Activated CD4-positive, alpha-beta T cell treated with anti-CD3 and anti-CD28 coated beads for 36 hours (primary cell): ENCODE data around the gene ARAP3. TPM values are rescaled to one million over a fixed set of nuclear protein-coding genes. Genes with fewer than 3 reads are reported as not detected.

Experiments used
- ATAC-seq: fragments of 200-7000 bp; cut with Tn5 transposase; one replicate; pipeline ENCODE4 v1.10.0; 2021; ENCODE audit warnings: mild to moderate bottlenecking, moderate library complexity
- CTCF ChIA-PET: fragments of 350-600 bp; sonication (Branson Sonifier 250); formaldehyde crosslinking; loops from one replicate; lab custom pipeline; 2021; ENCODE audit warnings: antibody characterized with exemption; lab: Charles Lee
- POLR2A ChIA-PET: fragments of 350-600 bp; sonication (Branson Sonifier 250); formaldehyde crosslinking; loops from one replicate; lab custom pipeline; 2021; ENCODE audit warnings: antibody characterized with exemption, inconsistent platforms; lab: Charles Lee
- DNase-seq: peaks from one replicate; pipeline ENCODE4 v3.0.0-alpha.2; 2020
- H3K27ac Mint-ChIP-seq: one replicate; pipeline ENCODE4 v1.8.0; 2021; ENCODE audit warnings: mixed read lengths
- H3K27me3 Mint-ChIP-seq: one replicate; pipeline ENCODE4 v1.8.0; 2021; ENCODE audit warnings: mixed read lengths
- H3K36me3 Mint-ChIP-seq: one replicate; pipeline ENCODE4 v1.8.0; 2021; ENCODE audit warnings: low read depth, mixed read lengths
- H3K4me1 Mint-ChIP-seq: one replicate; pipeline ENCODE4 v1.8.0; 2021; ENCODE audit warnings: mixed read lengths
- H3K4me3 Mint-ChIP-seq: one replicate; pipeline ENCODE4 v1.8.0; 2021; ENCODE audit warnings: mild to moderate bottlenecking, moderate library complexity, mixed read lengths
- H3K9me3 Mint-ChIP-seq: one replicate; pipeline ENCODE4 v1.8.0; 2021; ENCODE audit warnings: low read depth, mixed read lengths
- intact Hi-C, 2 experiments: fragments of 100-400 bp; cut with DNase I in 1 of 2; cut with micrococcal nuclease in 1 of 2; formaldehyde crosslinking; loops; one replicate each; pipeline versions ENCODE4 v1.14.2 to v1.15.1; 2022 to 2024; cut with DNase I, micrococcal nuclease
- total RNA-seq, 2 experiments: library from RNA; stranded (reverse); gene quantifications; one replicate each; pipeline ENCODE4 v1.2.3, GENCODE V29; 2021

Gene ARAP3
- total RNA-seq, 2 experiments from 2014 or later: 3.2 TPM

DNA sequence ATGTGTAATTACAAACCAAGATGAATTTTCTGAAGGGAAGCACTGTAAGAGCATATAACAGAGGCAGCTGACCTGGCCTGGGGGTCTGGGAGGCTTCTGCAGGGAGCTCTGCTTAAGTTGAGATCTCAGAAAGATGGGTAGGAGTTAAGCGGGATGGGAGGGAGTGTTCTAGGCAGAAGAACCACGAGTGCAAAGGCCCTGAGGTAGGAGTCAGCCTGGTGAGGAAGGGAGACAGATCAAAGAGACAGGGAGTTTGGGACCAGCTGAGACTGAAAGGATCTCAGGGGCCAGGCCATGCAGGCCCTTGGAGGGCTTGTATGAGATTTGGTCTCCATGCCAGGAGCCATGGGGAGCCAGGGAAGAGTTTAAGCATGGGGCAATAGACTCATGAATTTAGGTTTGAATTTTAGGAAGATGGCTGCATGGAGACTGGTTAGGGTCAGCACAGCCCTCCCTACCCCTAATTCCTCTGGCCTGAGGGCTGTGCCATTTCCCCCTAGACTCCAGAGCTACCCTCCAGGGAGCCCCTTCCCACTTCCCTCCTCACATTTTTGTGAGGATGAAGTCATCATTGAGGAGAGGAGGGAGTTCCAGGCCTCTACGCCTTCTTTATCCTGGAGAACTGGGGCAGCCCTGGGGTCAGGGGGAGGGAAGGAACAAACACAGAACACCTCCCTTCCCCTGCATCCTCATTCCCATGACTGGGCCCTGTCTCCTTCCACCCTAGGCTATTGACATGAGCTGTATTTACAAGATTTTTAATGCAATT lies 4.8 kb upstream of the ARAP3 start:
- no peaks in the 10 kb centered on the region for H3K36me3 Mint-ChIP-seq

DNA sequence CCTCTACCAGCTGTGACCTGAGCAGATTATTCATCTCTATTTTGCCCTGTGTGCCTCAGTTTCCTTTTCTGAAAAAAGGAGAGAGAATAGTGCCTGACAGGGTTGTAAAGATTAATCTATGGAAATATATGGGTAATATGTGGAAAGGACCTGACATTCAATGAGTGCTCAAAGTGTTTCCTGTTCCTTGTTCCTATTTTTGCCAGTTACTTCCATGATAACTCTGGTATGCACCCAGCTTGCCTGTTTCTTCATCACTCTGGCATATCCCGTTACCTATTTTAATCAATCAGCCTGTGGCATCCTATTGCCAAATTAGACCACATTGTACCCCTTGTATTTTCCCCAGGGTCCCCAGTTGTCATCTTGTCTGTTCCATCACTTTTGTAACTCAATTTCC lies 3.6 kb upstream of the ARAP3 start:
- Mint-ChIP-seq H3K27ac (no peak overlapping the region), H3K9me3 (no peaks in the 10 kb centered on the region), H3K36me3 (no peaks in the 10 kb centered on the region), H3K27me3 (peaks cover 5% of the 10 kb centered on the region), H3K4me1 (peaks cover 19% of the 10 kb centered on the region), H3K4me3 (no peak overlapping the region)
- no peak for DNase-seq
- ChIA-PET POLR2A (no interaction called here), CTCF (interaction anchor here (1.4 to 1.6 kb wide), 4 partner anchors 9 to 275 kb away, joined by 4 to 9 read pairs (median 4); no protein-coding TSS in a partner anchor)
- intact Hi-C loops: no loop called here
- no peak for ATAC-seq

More for the DNA sequence above, 4.8 kb upstream of the ARAP3 start:
- POLR2A ChIA-PET: no interaction called here
- DNase-seq (no peak), ATAC-seq (no peak)
- Mint-ChIP-seq H3K27me3 (peaks cover 2% of the 10 kb centered on the region), H3K9me3 (no peaks in the 10 kb centered on the region), H3K4me3 (no peak overlapping the region), H3K27ac (no peak overlapping the region), H3K4me1 (peaks cover 14% of the 10 kb centered on the region)
- CTCF ChIA-PET: interaction anchor here (0.6 to 1.6 kb wide), 4 partner anchors 16 to 553 kb away, joined by 3 to 8 read pairs (median 4); no protein-coding TSS in a partner anchor
- intact Hi-C loops: no loop called here

DNA sequence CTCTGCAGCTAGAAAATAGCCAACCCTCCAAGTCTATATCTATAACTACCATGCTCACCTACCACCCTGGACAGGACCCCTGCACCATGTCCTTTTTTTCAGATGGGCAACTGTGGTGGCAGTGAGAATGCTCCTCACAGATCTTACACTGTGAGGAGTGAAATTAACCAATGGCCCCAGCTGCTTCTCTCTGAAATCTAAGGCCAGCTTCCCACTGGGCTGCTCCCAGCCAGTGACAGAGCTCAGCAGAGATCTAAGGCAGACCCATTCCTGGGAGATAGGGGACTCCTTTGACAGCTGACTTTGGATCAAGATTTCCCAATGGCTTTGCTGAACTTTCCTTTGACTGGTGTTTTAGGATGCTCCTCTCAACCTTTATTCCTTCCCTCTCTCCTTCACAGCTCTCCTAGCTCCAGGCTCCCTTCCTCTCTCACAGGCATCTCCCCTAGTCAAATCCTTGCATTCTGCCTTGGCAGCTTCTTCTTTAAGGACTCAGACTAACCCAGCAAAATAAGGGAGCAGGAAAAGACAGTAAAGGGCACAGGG lies 1.6 kb upstream of the ARAP3 start:
- H3K4me1 Mint-ChIP-seq: peaks cover 19% of the 10 kb centered on the region
- peaks cover 3% of the 10 kb centered on the region for H3K27me3 Mint-ChIP-seq
- DNase-seq: no peak
- POLR2A ChIA-PET: interaction anchor here (0.7 kb wide), 1 partner anchor 580 kb away, joined by 4 read pairs; no protein-coding TSS in a partner anchor
- H3K36me3 Mint-ChIP-seq: no peaks in the 10 kb centered on the region
- ATAC-seq: no peak
- H3K27ac Mint-ChIP-seq: no peak overlapping the region
- no peak overlapping the region for H3K4me3 Mint-ChIP-seq
- intact Hi-C loops: no loop called here
- H3K9me3 Mint-ChIP-seq: no peaks in the 10 kb centered on the region
- CTCF ChIA-PET: interaction anchor here (0.6 to 4.1 kb wide), 15 partner anchors 10 to 1029 kb away, joined by 3 to 46 read pairs (median 5); partner anchors contain the start of genes PCDH1 and RNF14

DNA sequence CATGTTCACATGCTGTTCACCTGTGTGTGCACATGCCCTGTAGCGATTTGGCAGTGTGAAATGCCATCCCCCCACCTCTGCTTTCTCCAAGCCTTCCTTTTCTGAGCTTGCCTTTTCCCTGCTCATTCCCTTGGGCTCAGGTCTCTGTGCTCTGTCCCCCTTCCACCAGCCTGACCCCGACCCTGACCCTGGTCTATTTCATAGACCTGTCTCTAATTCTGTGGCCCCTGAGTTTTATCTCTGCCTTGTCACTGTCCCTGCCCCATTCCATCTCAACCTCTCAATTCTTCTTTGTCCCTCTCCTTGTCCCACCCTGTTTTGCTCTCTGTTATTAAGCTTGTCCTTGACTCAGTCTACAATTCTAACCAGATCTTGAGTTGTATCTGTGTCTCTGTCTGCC lies 735 bp downstream of the ARAP3 start:
- H3K27ac Mint-ChIP-seq: peak overlapping the region; percentile 62
- H3K36me3 Mint-ChIP-seq: no peaks in the 10 kb centered on the region
- no peaks in the 10 kb centered on the region for H3K9me3 Mint-ChIP-seq
- ChIA-PET POLR2A (interaction anchor here (0.6 kb wide), 1 partner anchor 168 kb away, joined by 3 read pairs; no protein-coding TSS in a partner anchor), CTCF (interaction anchor here (0.8 to 4.1 kb wide), 3 partner anchors 12 to 198 kb away, joined by 3 to 46 read pairs (median 12); partner anchors contain the start of gene PCDH1)
- H3K4me3 Mint-ChIP-seq: peak overlapping the region; percentile 34
- intact Hi-C loops: no loop called here
- no peak for DNase-seq
- ATAC-seq: no peak
- H3K27me3 Mint-ChIP-seq: peaks cover 3% of the 10 kb centered on the region
- peaks cover 19% of the 10 kb centered on the region for H3K4me1 Mint-ChIP-seq

DNA sequence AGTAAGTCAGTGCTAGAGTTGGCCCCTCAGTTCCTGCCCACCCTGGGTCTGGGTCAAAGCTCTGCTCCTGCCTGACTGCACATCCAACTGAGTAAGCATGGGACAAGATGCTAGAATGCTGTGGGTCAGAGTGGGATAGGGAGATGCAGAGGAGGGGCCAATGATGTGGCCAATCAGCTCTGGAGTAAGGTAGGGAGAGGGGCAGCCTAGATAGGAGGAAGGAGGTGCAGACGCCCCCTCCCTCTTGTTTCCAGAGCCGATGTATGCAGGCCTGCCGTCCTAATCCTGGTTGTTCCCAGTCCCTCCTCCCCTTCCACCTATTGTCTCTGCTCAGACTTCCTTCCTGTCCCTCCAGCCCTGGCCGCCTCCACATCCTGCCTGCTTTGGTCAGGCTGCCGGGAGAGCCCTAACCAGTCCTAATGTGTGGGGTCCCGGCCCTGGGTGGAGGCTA lies 1.3 kb downstream of the ARAP3 start:
- no peak overlapping the region for H3K27ac Mint-ChIP-seq
- ChIA-PET CTCF (interaction anchor here (0.8 to 4.1 kb wide), 3 partner anchors 11 to 199 kb away, joined by 3 to 46 read pairs (median 12); partner anchors contain the start of gene PCDH1), POLR2A (no interaction called here)
- H3K4me3 Mint-ChIP-seq: no peak overlapping the region
- peaks cover 3% of the 10 kb centered on the region for H3K27me3 Mint-ChIP-seq
- H3K9me3 Mint-ChIP-seq: no peaks in the 10 kb centered on the region
- no peak for DNase-seq
- H3K36me3 Mint-ChIP-seq: no peaks in the 10 kb centered on the region
- intact Hi-C loops: no loop called here
- no peak for ATAC-seq
- peaks cover 19% of the 10 kb centered on the region for H3K4me1 Mint-ChIP-seq

DNA sequence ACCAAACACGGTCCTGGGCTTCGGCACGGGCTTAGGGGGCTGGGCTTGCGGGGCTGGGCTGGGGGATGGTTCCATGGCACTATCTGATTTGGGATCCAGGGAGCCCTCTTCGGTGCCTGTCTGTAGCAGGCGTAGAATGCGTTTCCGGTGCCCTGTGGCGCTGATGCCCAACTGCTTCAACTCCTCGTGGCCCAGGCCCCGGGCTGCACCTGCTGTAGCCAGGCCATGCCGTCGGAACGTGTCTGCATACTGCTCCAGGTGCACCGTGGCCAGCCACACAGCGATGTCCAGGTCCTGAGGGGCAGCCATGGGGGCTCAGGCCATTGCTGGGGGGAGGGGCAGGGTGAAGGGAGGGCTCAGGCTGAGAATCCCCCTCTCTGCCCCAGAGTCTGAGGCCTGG lies 1.9 kb downstream of the ARAP3 start:
- Mint-ChIP-seq H3K4me3 (no peak overlapping the region), H3K36me3 (no peaks in the 10 kb centered on the region), H3K4me1 (peaks cover 19% of the 10 kb centered on the region), H3K9me3 (no peaks in the 10 kb centered on the region), H3K27ac (no peak overlapping the region), H3K27me3 (peaks cover 3% of the 10 kb centered on the region)
- POLR2A ChIA-PET: no interaction called here
- CTCF ChIA-PET: no interaction called here
- no peak for DNase-seq
- ATAC-seq: no peak
- intact Hi-C loops: no loop called here

DNA sequence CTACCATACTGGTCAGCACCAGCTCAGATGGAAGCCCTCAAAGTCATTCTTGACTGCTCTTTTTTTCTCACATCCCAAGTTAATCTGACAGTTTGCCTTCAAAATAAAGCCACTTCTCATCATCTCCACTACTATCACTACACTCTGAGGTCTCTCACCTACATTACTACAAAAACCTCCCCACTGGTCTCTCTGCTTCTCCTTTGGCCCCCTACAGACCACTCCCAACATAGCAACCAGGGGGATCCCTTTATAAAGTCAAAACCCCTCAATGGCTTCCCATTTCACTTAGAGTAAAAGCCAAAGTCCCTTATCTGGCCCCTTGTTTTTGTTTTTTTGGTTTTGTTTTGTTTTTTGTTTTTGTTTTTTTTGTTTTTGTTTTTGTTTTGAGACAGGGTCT lies 4.6 kb downstream of the ARAP3 start:
- ChIA-PET POLR2A (no interaction called here), CTCF (interaction anchor here (1.1 to 1.3 kb wide), 3 partner anchors 14 to 85 kb away, joined by 3 to 4 read pairs (median 4); no protein-coding TSS in a partner anchor)
- H3K9me3 Mint-ChIP-seq: no peaks in the 10 kb centered on the region
- H3K27me3 Mint-ChIP-seq: peaks cover 3% of the 10 kb centered on the region
- no peaks in the 10 kb centered on the region for H3K36me3 Mint-ChIP-seq
- H3K4me1 Mint-ChIP-seq: peaks cover 8% of the 10 kb centered on the region
- no peak for ATAC-seq
- peak; percentile 27 for DNase-seq
- H3K27ac Mint-ChIP-seq: no peak overlapping the region
- intact Hi-C loops: no loop called here
- no peak overlapping the region for H3K4me3 Mint-ChIP-seq

DNA sequence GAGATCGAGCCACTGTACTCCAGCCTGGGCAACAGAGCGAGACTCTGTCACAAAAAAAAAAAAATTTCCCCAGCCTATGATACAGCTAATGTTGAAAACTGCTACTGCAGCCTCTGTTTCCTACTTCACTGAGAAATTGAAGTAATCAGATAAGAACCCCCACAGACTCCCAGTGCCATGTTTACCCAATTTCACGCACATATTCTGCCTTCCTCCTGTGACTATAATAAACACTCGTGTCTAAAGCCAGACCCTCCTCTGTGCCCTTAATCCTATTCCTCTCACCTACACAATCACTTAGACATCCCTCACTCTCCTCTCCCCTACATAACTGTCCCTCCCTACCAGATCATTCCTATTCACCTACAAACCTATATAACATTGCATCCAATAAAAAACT lies 6.4 kb downstream of the ARAP3 start:
- CTCF ChIA-PET: interaction anchor here (0.6 to 1.0 kb wide), 4 partner anchors 9 to 293 kb away, joined by 3 to 6 read pairs (median 4); partner anchors contain the start of gene RNF14
- intact Hi-C loops: no loop called here
- POLR2A ChIA-PET: no interaction called here

DNA sequence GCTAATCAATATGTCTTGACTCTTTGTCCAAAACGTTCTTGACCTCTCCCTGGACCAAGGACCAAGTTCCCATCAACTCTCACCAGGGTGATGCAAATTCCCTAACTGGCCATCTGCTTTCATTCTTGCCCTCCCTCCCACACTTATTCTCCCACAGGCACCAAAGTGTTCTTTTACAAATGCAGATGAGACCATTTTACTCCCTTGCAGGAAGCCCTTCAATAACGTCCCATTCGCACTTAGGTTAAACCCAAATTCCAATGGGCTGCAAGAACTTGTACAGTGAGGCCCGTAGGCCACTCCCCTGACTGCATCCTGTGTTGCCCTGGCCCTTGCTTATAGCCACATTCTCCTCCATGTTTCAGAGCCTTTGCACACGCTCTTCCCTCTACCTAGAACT lies 7.3 kb downstream of the ARAP3 start:
- POLR2A ChIA-PET: no interaction called here
- no peak for DNase-seq
- H3K36me3 Mint-ChIP-seq: no peaks in the 10 kb centered on the region
- no peaks in the 10 kb centered on the region for H3K9me3 Mint-ChIP-seq
- H3K27ac Mint-ChIP-seq: no peak overlapping the region
- H3K27me3 Mint-ChIP-seq: no peaks in the 10 kb centered on the region
- intact Hi-C loops: no loop called here
- no peaks in the 10 kb centered on the region for H3K4me1 Mint-ChIP-seq
- H3K4me3 Mint-ChIP-seq: no peak overlapping the region
- CTCF ChIA-PET: no interaction called here
- ATAC-seq: no peak

More for the DNA sequence above, 6.4 kb downstream of the ARAP3 start:
- Mint-ChIP-seq H3K27ac (no peak overlapping the region), H3K9me3 (no peaks in the 10 kb centered on the region), H3K27me3 (no peaks in the 10 kb centered on the region), H3K36me3 (no peaks in the 10 kb centered on the region), H3K4me1 (no peaks in the 10 kb centered on the region), H3K4me3 (no peak overlapping the region)
- no peak for ATAC-seq
- no peak for DNase-seq

DNA sequence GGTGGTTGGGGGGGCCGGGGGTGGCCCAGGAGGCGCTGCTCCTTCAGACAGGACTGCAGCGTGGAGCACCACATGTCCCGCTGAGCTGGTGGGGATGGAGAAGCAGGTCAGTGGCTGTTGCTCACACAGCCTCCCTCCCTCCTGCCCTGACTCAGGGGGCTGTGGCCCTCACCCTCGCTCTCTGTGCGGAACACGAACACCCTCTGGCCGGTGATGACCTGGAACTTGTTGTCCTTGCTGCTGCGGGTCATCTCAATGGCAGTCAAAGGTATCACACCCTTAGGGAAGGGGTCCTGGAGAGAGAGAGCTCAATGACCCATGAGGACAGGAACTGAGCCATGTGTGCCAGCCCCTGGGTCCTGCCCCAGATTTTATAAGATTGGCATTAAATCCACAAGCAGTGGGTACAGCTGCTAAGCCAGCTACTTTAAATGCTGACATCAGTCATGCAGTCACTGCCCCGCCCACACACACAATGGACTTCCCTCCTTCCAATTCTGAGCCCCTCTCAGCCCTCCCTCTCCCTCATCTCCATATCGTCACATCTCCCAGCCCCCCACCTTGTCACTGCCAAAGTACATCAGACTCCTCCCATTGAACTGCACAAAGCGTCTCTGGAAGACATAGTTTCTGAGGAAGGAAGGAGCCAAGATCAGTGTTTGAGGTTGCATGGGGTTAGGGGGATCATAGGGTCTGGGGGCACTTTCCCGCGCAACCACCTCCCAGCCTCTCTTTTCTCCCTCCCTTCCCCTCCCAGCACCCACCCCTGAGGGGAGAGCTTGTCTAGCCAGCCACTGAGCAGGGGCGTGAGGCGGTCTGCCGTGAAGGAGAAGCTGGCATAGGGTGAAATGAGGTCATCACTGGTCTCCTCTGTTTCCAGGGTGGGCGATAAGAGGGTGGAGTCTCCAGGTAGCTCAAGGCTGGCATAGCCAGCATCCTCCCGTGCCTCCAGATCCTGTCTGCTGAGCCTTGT lies 8.9 kb downstream of the ARAP3 start:
- DNase-seq: no peak
- intact Hi-C loops: no loop called here
- no peak overlapping the region for H3K4me3 Mint-ChIP-seq
- no peaks in the 10 kb centered on the region for H3K27me3 Mint-ChIP-seq
- CTCF ChIA-PET: interaction anchor here (0.6 to 0.9 kb wide), 3 partner anchors 19 to 383 kb away, joined by 3 to 5 read pairs (median 3); no protein-coding TSS in a partner anchor
- no peak for ATAC-seq
- POLR2A ChIA-PET: no interaction called here
- no peaks in the 10 kb centered on the region for H3K36me3 Mint-ChIP-seq
- no peaks in the 10 kb centered on the region for H3K4me1 Mint-ChIP-seq
- no peaks in the 10 kb centered on the region for H3K9me3 Mint-ChIP-seq
- H3K27ac Mint-ChIP-seq: no peak overlapping the region
